K562 (cell line): Measurements from ENCODE around the gene BCL2L15. TPM values are rescaled to one million over a fixed set of nuclear protein-coding genes. Genes with fewer than 3 reads are reported as not detected.

Experiments used
- ATAC-seq: fragments of 200-7000 bp; cut with Tn5 transposase; 3 replicates; pipeline ENCODE4 v1.9.1; 2020; ENCODE audit warnings: moderate library complexity
- BruUV-seq: library from RNA; stranded (reverse); fragments of 400-500 nt; replicated peaks from 2 replicates; lab custom pipeline; 2021; lab: Mats Ljungman, UMichigan
- CTCF ChIA-PET: fragments of 300-600 bp; formaldehyde crosslinking; extraction: SDS; loops from one replicate; lab custom pipeline; 2021; ENCODE audit warnings: low intra/inter-chr PET ratio; lab: Yijun Ruan, JAX
- POLR2A ChIA-PET: fragments of 300-600, 350-650 bp; sonication (Branson Sonifier 250); formaldehyde crosslinking; extraction: SDS; loops from one replicate; lab custom pipeline; 2021; ENCODE audit warnings: antibody characterized with exemption, inconsistent platforms; lab: Yijun Ruan, JAX
- DNase-seq, 4 experiments: peaks; one replicate each; pipeline versions ENCODE4 v3.0.0 to v3.0.0-alpha.2; 2011 to 2018; ENCODE audit warnings: low spot score in 3 of 4, mixed read lengths in 3 of 4; ENCODE audit errors: extremely low read depth in 1 of 4
- FAIRE-seq: peaks from 2 replicates; lab custom pipeline; 2011; peaks lifted over from hg19 to GRCh38; lab: Jason Lieb, UNC
- H2AFZ ChIP-seq: 2 replicates; pipeline ENCODE4 v1.6.0; 2011; ENCODE audit warnings: low read depth, low read length, control low read depth, inconsistent platforms
- H3K27ac ChIP-seq: fragments of 200-600 bp; 3 replicates; pipeline ENCODE4 v1.8.0; 2011; ENCODE audit warnings: low read depth, mild to moderate bottlenecking, control low read depth, inconsistent platforms, low read length, moderate library complexity, mixed read lengths; ENCODE audit errors: extremely low read depth
- H3K27me3 ChIP-seq, 2 experiments: fragments of 300-600 bp in 1 of 2; 2 replicates in 1 of 2; 3 replicates in 1 of 2; pipeline versions ENCODE4 v1.6.0 to v1.8.0; 2011; ENCODE audit warnings: inconsistent platforms in 2 of 2, low read length in 2 of 2, mild to moderate bottlenecking in 1 of 2, mixed read lengths in 1 of 2, moderate library complexity in 1 of 2; ENCODE audit not compliant: control insufficient read depth in 2 of 2, insufficient read depth in 2 of 2
- H3K36me3 ChIP-seq: fragments of 300-600 bp; 3 replicates; pipeline ENCODE4 v1.8.0; 2011; ENCODE audit warnings: mild to moderate bottlenecking, low read length, inconsistent platforms; ENCODE audit not compliant: control insufficient read depth, insufficient read depth
- H3K4me1 ChIP-seq, 2 experiments: fragments of 200-600 bp in 1 of 2; replicated peaks in 1 of 2; 2 replicates in 1 of 2; 3 replicates in 1 of 2; pipeline versions ENCODE4 v1.5.1 to v1.8.0; 2011; ENCODE audit warnings: inconsistent platforms in 2 of 2, low read length in 2 of 2, mild to moderate bottlenecking in 1 of 2, mixed read lengths in 1 of 2, moderate library complexity in 1 of 2; ENCODE audit not compliant: control insufficient read depth in 2 of 2, insufficient read depth in 2 of 2
- H3K4me2 ChIP-seq: 2 replicates; pipeline ENCODE4 v1.6.1; 2011; ENCODE audit warnings: low read length, control low read depth, inconsistent platforms, mixed read lengths; ENCODE audit not compliant: insufficient read depth
- H3K4me3 ChIP-seq: fragments of 200-600 bp; sonication (generic), shearing (Covaris generic); 2 replicates; pipeline ENCODE4 v1.5.1; 2016; ENCODE audit warnings: control low read depth, inconsistent platforms
- H3K79me2 ChIP-seq: fragments of 200-600 bp; 3 replicates; pipeline ENCODE4 v1.8.0; 2011; ENCODE audit warnings: low read length, inconsistent platforms; ENCODE audit not compliant: control insufficient read depth, insufficient read depth
- H3K9ac ChIP-seq, 2 experiments: 2 replicates each; pipeline versions ENCODE4 v1.6.0 to v1.6.1; 2011; ENCODE audit warnings: low read depth in 2 of 2, low read length in 2 of 2, control low read depth in 1 of 2, inconsistent platforms in 1 of 2, mild to moderate bottlenecking in 1 of 2, mixed read lengths in 1 of 2; ENCODE audit not compliant: insufficient read depth in 1 of 2
- H3K9me1 ChIP-seq: one replicate; pipeline ENCODE4 v1.6.0; 2011; ENCODE audit warnings: inconsistent platforms, mild to moderate bottlenecking, low read length, moderate library complexity; ENCODE audit not compliant: control insufficient read depth, insufficient read depth
- H3K9me3 ChIP-seq: replicated peaks from 2 replicates; pipeline ENCODE4 v1.5.1; 2011; ENCODE audit warnings: low read depth, low read length, inconsistent platforms; ENCODE audit not compliant: control insufficient read depth, insufficient read depth
- H4K20me1 ChIP-seq: replicated peaks from 2 replicates; pipeline ENCODE4 v1.6.1; 2011; ENCODE audit warnings: low read length, inconsistent platforms, mixed read lengths; ENCODE audit not compliant: control insufficient read depth, insufficient read depth
- DACH1 ChIP-seq: fragments of 450-650 bp; IDR thresholded peaks from 2 replicates; pipeline ENCODE4 v1.6.1; 2018; ENCODE audit not compliant: partially characterized antibody
- ELF2 ChIP-seq: fragments of 250-450 bp; sonication (Bioruptor Pico); IDR thresholded peaks from 2 replicates; pipeline ENCODE4 v1.5.0; 2021; ENCODE audit warnings: mild to moderate bottlenecking
- GATA2 ChIP-seq: sonication (generic); formaldehyde crosslinking; IDR thresholded peaks from 2 replicates; pipeline ENCODE4 v1.4.0; 2020; ENCODE audit warnings: mild to moderate bottlenecking, missing genetic modification reagents
- IRF2 ChIP-seq: sonication (generic); formaldehyde crosslinking; IDR thresholded peaks from 2 replicates; pipeline ENCODE4 v1.8.1; 2022; ENCODE audit warnings: mild to moderate bottlenecking, missing genetic modification reagents
- NCOA4 ChIP-seq: fragments of 450-650 bp; IDR thresholded peaks from 2 replicates; pipeline ENCODE4 v1.6.1; 2018; ENCODE audit warnings: mild to moderate bottlenecking; ENCODE audit not compliant: partially characterized antibody
- NR2C1 ChIP-seq, 2 experiments: fragments of 450-650 bp; IDR thresholded peaks; 2 replicates each; pipeline ENCODE4 v1.6.1; 2017; ENCODE audit warnings: mild to moderate bottlenecking in 2 of 2, antibody characterized with exemption in 1 of 2, inconsistent platforms in 1 of 2, missing compliant biosample characterization in 1 of 2, missing genetic modification characterization in 1 of 2
- RAD21 ChIP-seq, 2 experiments: fragments of 250-450 bp in 1 of 2; fragments of 450-650 bp in 1 of 2; sonication (Bioruptor Pico) in 1 of 2; formaldehyde crosslinking in 1 of 2; IDR thresholded peaks in 1 of 2; conservative IDR thresholded peaks in 1 of 2; 2 replicates each; pipeline versions ENCODE4 v1.4.0 to v1.8.0; 2020 to 2022; ENCODE audit warnings: mild to moderate bottlenecking in 2 of 2, moderate library complexity in 1 of 2
- SREBF1 ChIP-seq: fragments of 150-350 bp; IDR thresholded peaks from 2 replicates; pipeline ENCODE4 v1.6.1; 2014; ENCODE audit warnings: antibody characterized with exemption, low read depth, low read length, borderline replicate concordance
- ZC3H8 ChIP-seq: fragments of 450-650 bp; IDR thresholded peaks from 2 replicates; pipeline ENCODE4 v1.6.1; 2017
- ZFPM2 ChIP-seq: fragments of 250-450 bp; sonication (Bioruptor Pico); IDR thresholded peaks from 2 replicates; pipeline ENCODE4 v1.5.1; 2022; ENCODE audit warnings: mild to moderate bottlenecking
- ZNF282 ChIP-seq: sonication (generic); formaldehyde crosslinking; IDR thresholded peaks from 2 replicates; pipeline ENCODE4 v1.8.1; 2023; ENCODE audit warnings: missing genetic modification reagents
- ZNF408 ChIP-seq: fragments of 250-450 bp; sonication (Bioruptor Pico); IDR thresholded peaks from 2 replicates; pipeline ENCODE4 v1.4.0; 2020; ENCODE audit warnings: low read depth, mild to moderate bottlenecking, moderate library complexity
- ZNF644 ChIP-seq: fragments of 200-800 bp; sonication (Bioruptor generic); IDR thresholded peaks from 2 replicates; pipeline ENCODE4 v1.6.1; 2016; ENCODE audit warnings: low read depth, missing genetic modification characterization, missing compliant biosample characterization
- ZNF77 ChIP-seq: fragments of 250-450 bp; sonication (Bioruptor Pico); IDR thresholded peaks from 2 replicates; pipeline ENCODE4 v1.5.0; 2020
- WGBS: fragments of 100-300 bp; shearing (Covaris generic); methylation state at CpG from one replicate; pipeline ENCODE4 v1.1.6; 2016; ENCODE audit warnings: low coverage, mixed read lengths; ENCODE audit not compliant: insufficient coverage; ENCODE audit errors: missing lambda C conversion rate; 5-methylcytosine and 5-hydroxymethylcytosine counted together
- in situ Hi-C: fragments of 300-500 bp; cut with MboI; formaldehyde crosslinking; loops from 4 replicates; pipeline ENCODE4 v1.15.0; 2018; ENCODE audit warnings: inconsistent platforms, mixed read lengths
- intact Hi-C: fragments of 100-400 bp; cut with micrococcal nuclease; formaldehyde crosslinking; loops from 2 replicates; pipeline ENCODE4 v1.14.2; 2022
- polyA plus RNA-seq, 8 experiments: library from polyadenylated mRNA; depleted of rRNA in 4 of 8; stranded (reverse) in 5 of 8; unstranded in 3 of 8; fragments of >200 nt; fragmentation: Nextera tagmentation in 2 of 8; fragmentation: Illumina TruSeq in 1 of 8; extraction: Ambion mirVana in 2 of 8; extraction: Trizol in 1 of 8; gene quantifications; 2 replicates each; pipeline versions ENCODE4 v1.2.1 to v1.2.3, GENCODE V29; 2011 to 2014; ENCODE audit warnings: inconsistent platforms in 1 of 8, missing spikeins in 1 of 8
- total RNA-seq, 7 experiments: library from RNA; depleted of rRNA in 6 of 7; stranded (reverse); fragments of >200 nt in 6 of 7; fragmentation: Illumina TruSeq in 2 of 7; extraction: Trizol in 2 of 7; gene quantifications; 2 replicates each; pipeline versions ENCODE4 v1.2.1 to v1.2.3, GENCODE V29; 2011 to 2021; ENCODE audit warnings: low replicate concordance in 1 of 7
- TF ChIP-seq, protein P1 (sequence below): fragments of 450-650 bp; IDR thresholded peaks from 2 replicates; pipeline ENCODE4 v1.6.1; 2016; ENCODE audit warnings: antibody characterized with exemption

Gene BCL2L15
- total and polyA plus RNA-seq, 9 of the 15 experiments (the other 6 are each of a cell fraction or from before 2014, with no cell fraction given), result 0.06 to 0.42 (median 0.28) TPM; not detected in 1

DNA sequence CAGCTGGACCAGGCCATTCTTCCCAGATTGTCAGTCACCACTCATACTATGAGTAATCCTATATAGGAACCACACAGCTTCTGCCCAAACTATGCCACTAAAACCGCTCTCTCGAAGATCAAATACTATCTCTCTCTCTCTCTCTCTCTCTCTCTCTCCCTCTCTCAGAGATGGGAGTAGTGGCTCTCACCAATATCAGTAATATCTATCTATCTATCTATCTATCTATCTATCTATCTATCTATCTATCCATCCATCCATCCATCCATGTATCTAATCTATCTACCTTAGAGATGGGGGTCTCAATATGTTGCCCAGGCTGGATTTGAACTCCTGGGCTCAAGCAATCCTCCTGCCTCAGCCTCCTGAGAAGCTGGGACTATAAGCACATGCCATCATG lies 37.1 kb upstream of the BCL2L15 start:
- ATAC-seq (no peak), FAIRE-seq (no peak), DNase-seq (no peak)
- Histone ChIP-seq H3K79me2 (peaks cover 11% of the 10 kb centered on the region; the same call in 2 of the 3 replicates), H3K27me3 (no peaks in the 10 kb centered on the region), H3K4me3 (no peak overlapping the region), H3K4me2 (no peak overlapping the region), H3K4me1 (peaks cover 0 to 8% of the 10 kb centered on the region in 2 experiments; a peak in 2 of 5 replicates), H3K9me1 (no peaks in the 10 kb centered on the region), H3K36me3 (no peaks in the 10 kb centered on the region), H3K9ac (no peak overlapping the region), H2AFZ (no peak overlapping the region), H3K9me3 (no peaks in the 10 kb centered on the region), H4K20me1 (no peaks in the 10 kb centered on the region), H3K27ac (no peak overlapping the region)
- POLR2A ChIA-PET, result interaction anchor here (1.4 to 2.2 kb wide), 5 partner anchors 8 to 133 kb away, joined by 3 to 10 read pairs (median 4); partner anchors contain the start of gene AP4B1
- 0 out of 2 replicates have a peak, but pooled peaks have one; percentile 11 for TF ChIP-seq GATA2 (CRISPR knock-in tag)
- peak; percentile 94 for TF ChIP-seq DACH1
- no peak for TF ChIP-seq ELF2 (CRISPR knock-in tag)
- intact Hi-C loops, result no loop called here
- no TSS peak for BruUV-seq
- CTCF ChIA-PET, result no interaction called here
- WGBS, result 26% methylated on average over 2 of the region's 2 CpGs
- in situ Hi-C loops, result no loop called here

DNA sequence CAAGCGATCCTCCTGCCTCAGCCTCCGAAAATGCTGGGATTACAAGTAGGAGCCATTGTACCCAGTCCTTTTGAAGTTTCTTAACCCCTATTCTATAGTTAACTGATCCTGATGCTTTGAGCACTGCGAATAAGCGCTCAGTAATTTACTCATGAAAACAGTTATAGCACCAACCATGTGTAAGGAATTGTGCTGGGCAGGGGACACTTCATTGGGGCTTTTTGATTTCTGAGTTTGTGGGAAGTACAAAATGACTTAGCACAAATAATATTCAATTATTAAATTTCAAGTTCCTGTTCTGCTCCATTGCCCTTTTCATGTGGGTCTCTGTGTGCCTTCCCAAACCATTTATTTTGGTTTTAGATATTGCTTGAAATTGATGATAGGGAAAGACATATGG lies 35.6 kb upstream of the BCL2L15 start:
- Histone ChIP-seq H3K36me3 (no peaks in the 10 kb centered on the region), H3K9me3 (no peaks in the 10 kb centered on the region), H3K4me3 (no peak overlapping the region), H4K20me1 (no peaks in the 10 kb centered on the region), H3K9me1 (no peaks in the 10 kb centered on the region), H2AFZ (no peak overlapping the region), H3K27me3 (no peaks in the 10 kb centered on the region), H3K27ac (no peak overlapping the region), H3K4me2 (no peak overlapping the region), H3K9ac (no peak overlapping the region), H3K79me2 (no peaks in the 10 kb centered on the region; the same call in 2 of the 3 replicates), H3K4me1 (peaks cover 0 to 12% of the 10 kb centered on the region in 2 experiments; a peak in 2 of 5 replicates)
- ChIA-PET CTCF (no interaction called here), POLR2A (interaction anchor here (0.7 kb wide), 1 partner anchor 9 kb away, joined by 3 read pairs; no protein-coding TSS in a partner anchor)
- in situ Hi-C loops (no loop called here), intact Hi-C loops (no loop called here)
- FAIRE-seq (no peak), DNase-seq (no peak), ATAC-seq (no peak)
- WGBS, result 62% methylated on average over 4 of the region's 4 CpGs
- BruUV-seq, result no TSS peak
- TF ChIP-seq NR2C1 (IDR thresholded peaks at IDR 0.05), result no peak
- TF ChIP-seq NR2C1 (tag; IDR thresholded peaks at IDR 0.05), result no peak
- no peak for TF ChIP-seq ZC3H8
- TF ChIP-seq RAD21 (CRISPR knock-in tag; conservative IDR thresholded peaks at IDR 0.05 in 1 of 2, IDR thresholded peaks at IDR 0.05 in 1 of 2), result no peak
- TF ChIP-seq ZNF77 (CRISPR knock-in tag), result no peak
- TF ChIP-seq SREBF1, result no peak
- no peak for TF ChIP-seq ZNF408 (CRISPR knock-in tag)
- no peak for TF ChIP-seq IRF2 (CRISPR knock-in tag)
- TF ChIP-seq ZFPM2 (CRISPR knock-in tag), result no peak
- TF ChIP-seq NCOA4, result no peak
- TF ChIP-seq, protein P1, sequence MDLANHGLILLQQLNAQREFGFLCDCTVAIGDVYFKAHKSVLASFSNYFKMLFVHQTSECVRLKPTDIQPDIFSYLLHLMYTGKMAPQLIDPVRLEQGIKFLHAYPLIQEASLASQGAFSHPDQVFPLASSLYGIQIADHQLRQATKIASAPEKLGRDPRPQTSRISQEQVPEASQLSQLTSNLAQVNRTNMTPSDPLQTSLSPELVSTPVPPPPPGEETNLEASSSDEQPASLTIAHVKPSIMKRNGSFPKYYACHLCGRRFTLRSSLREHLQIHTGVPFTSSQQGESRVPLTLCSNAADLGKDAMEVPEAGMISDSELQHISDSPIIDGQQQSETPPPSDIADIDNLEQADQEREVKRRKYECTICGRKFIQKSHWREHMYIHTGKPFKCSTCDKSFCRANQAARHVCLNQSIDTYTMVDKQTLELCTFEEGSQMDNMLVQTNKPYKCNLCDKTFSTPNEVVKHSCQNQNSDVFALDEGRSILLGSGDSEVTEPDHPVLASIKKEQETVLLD, result no peak
- TF ChIP-seq ZNF282, result no peak
- TF ChIP-seq ZNF644 (tag), result no peak
